PC-9 (cell line): ENCODE results near the gene FNDC3B. TPM values are rescaled to one million over a fixed set of nuclear protein-coding genes. Genes with fewer than 3 reads are reported as not detected.

Experiments used
- BruUV-seq: library from RNA; stranded (reverse); fragments of 400-500 nt; replicated peaks from 2 replicates; lab custom pipeline; 2021; lab: Mats Ljungman, UMichigan
- CTCF ChIA-PET: fragments of 300-600 bp; sonication (Branson Sonifier 250); formaldehyde crosslinking; loops from one replicate; lab custom pipeline; 2022; ENCODE audit warnings: antibody characterized with exemption; lab: Charles Lee
- POLR2A ChIA-PET: fragments of 300-600 bp; sonication (Branson Sonifier 250); formaldehyde crosslinking; loops from one replicate; lab custom pipeline; 2022; ENCODE audit warnings: antibody characterized with exemption; ENCODE audit not compliant: unreplicated experiment; lab: Charles Lee
- DNase-seq, 2 experiments: peaks; one replicate each; pipeline versions ENCODE4 v3.0.0 to v3.0.0-alpha.2; 2015 to 2022; ENCODE audit warnings: mixed read lengths in 1 of 2
- H2AFZ ChIP-seq: fragments of 200-600 bp; sonication (generic); 2 replicates; pipeline ENCODE4 v1.8.1; 2017; ENCODE audit warnings: antibody characterized with exemption
- H3F3A ChIP-seq: fragments of 200-600 bp; sonication (generic); 2 replicates; pipeline ENCODE4 v1.8.1; 2017; ENCODE audit warnings: antibody characterized with exemption, mild to moderate bottlenecking, low read depth; ENCODE audit not compliant: insufficient read depth
- H3K27ac ChIP-seq: fragments of 200-600 bp; sonication (generic); 2 replicates; pipeline ENCODE4 v1.6.1; 2016; ENCODE audit warnings: mixed run types
- H3K27me3 ChIP-seq: fragments of 200-600 bp; sonication (generic); 2 replicates; pipeline ENCODE4 v1.6.1; 2016; ENCODE audit warnings: low read depth, mixed run types; ENCODE audit not compliant: insufficient read depth
- H3K36me3 ChIP-seq: fragments of 200-600 bp; sonication (generic); 2 replicates; pipeline ENCODE4 v1.6.1; 2016; ENCODE audit warnings: low read depth, mixed run types
- H3K4me1 ChIP-seq: fragments of 200-600 bp; sonication (generic); replicated peaks from 2 replicates; pipeline ENCODE4 v1.6.1; 2016; ENCODE audit warnings: mixed run types; ENCODE audit not compliant: insufficient read depth
- H3K4me2 ChIP-seq: fragments of 200-600 bp; sonication (generic); 2 replicates; pipeline ENCODE4 v1.6.1; 2017; ENCODE audit warnings: mixed run types
- H3K4me3 ChIP-seq: fragments of 200-600 bp; sonication (generic); 2 replicates; pipeline ENCODE4 v1.6.1; 2016; ENCODE audit warnings: mixed run types
- H3K79me2 ChIP-seq: fragments of 200-600 bp; sonication (generic); 2 replicates; pipeline ENCODE4 v1.6.1; 2017; ENCODE audit warnings: low read depth, mixed run types
- H3K9me2 ChIP-seq: fragments of 200-600 bp; sonication (generic); 2 replicates; pipeline ENCODE4 v1.8.1; 2017; ENCODE audit warnings: mild to moderate bottlenecking; ENCODE audit not compliant: insufficient read depth
- H3K9me3 ChIP-seq: fragments of 200-600 bp; sonication (generic); 2 replicates; pipeline ENCODE4 v1.8.1; 2016; ENCODE audit warnings: low read depth; ENCODE audit not compliant: insufficient read depth
- H4K20me1 ChIP-seq: fragments of 200-600 bp; sonication (generic); 2 replicates; pipeline ENCODE4 v1.8.1; 2017; ENCODE audit not compliant: insufficient read depth
- EZH2 ChIP-seq: fragments of 200-600 bp; sonication (generic); IDR thresholded peaks from 2 replicates; pipeline ENCODE4 v1.8.0; 2017; ENCODE audit warnings: antibody characterized with exemption, low read depth
- intact Hi-C: fragments of 100-400 bp; cut with micrococcal nuclease; formaldehyde crosslinking; loops from one replicate; pipeline ENCODE4 v1.10.0; 2022; ENCODE audit not compliant: unreplicated experiment
- total RNA-seq: library from RNA; stranded (reverse); gene quantifications from 2 replicates; pipeline ENCODE4 v1.2.3, GENCODE V29; 2021
- TF ChIP-seq, protein P1 (sequence below): fragments of 200-600 bp; sonication (generic); conservative IDR thresholded peaks from 2 replicates; pipeline ENCODE4 v1.6.1; 2017; ENCODE audit warnings: mixed run types, antibody characterized with exemption, mild to moderate bottlenecking, moderate library complexity

FNDC3B gene
- total RNA-seq, 1 experiment from 2014 or later, result 106 TPM

DNA sequence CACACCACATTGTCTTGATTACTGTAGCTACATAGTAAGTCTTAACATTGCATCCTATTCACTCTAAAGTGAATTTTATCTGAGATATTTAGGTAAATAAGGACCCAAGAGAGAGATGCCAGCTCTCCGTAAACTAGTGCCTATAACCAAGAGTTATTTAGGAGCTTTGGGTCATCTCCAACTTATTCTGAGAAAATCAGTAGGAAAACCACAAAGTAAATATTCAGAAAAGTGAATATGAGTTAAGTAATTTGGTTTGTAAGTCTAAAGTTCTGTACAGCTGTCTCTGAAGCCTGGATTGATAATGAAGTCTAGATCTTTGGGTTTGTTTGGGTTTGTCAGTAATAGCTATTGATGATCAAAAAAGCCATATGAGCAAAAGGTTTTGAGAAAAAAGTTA lies 120.0 kb downstream of the FNDC3B start:
- Histone ChIP-seq H3K9me2 (no peaks in the 10 kb centered on the region), H2AFZ (no peak overlapping the region), H3K9me3 (no peaks in the 10 kb centered on the region), H3K4me2 (no peak overlapping the region), H3F3A (peaks cover 93% of the 10 kb centered on the region), H3K4me1 (peaks cover 91% of the 10 kb centered on the region), H3K27ac (0 out of 2 replicates have a peak overlapping the region, but pooled peaks have one; percentile 4), H3K79me2 (peaks cover 95% of the 10 kb centered on the region), H4K20me1 (peaks cover 11% of the 10 kb centered on the region), H3K27me3 (no peaks in the 10 kb centered on the region), H3K36me3 (peaks cover 60% of the 10 kb centered on the region), H3K4me3 (no peak overlapping the region)
- intact Hi-C loops, result no loop called here
- CTCF ChIA-PET, result no interaction called here
- no TSS peak for BruUV-seq
- no peak for TF ChIP-seq EZH2
- TF ChIP-seq, protein P1, sequence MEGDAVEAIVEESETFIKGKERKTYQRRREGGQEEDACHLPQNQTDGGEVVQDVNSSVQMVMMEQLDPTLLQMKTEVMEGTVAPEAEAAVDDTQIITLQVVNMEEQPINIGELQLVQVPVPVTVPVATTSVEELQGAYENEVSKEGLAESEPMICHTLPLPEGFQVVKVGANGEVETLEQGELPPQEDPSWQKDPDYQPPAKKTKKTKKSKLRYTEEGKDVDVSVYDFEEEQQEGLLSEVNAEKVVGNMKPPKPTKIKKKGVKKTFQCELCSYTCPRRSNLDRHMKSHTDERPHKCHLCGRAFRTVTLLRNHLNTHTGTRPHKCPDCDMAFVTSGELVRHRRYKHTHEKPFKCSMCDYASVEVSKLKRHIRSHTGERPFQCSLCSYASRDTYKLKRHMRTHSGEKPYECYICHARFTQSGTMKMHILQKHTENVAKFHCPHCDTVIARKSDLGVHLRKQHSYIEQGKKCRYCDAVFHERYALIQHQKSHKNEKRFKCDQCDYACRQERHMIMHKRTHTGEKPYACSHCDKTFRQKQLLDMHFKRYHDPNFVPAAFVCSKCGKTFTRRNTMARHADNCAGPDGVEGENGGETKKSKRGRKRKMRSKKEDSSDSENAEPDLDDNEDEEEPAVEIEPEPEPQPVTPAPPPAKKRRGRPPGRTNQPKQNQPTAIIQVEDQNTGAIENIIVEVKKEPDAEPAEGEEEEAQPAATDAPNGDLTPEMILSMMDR, result no peak
- DNase-seq, result no peak
- POLR2A ChIA-PET, result interaction anchor here (0.6 kb wide), 1 partner anchor 124 kb away, joined by 4 read pairs; no protein-coding TSS in a partner anchor

DNA sequence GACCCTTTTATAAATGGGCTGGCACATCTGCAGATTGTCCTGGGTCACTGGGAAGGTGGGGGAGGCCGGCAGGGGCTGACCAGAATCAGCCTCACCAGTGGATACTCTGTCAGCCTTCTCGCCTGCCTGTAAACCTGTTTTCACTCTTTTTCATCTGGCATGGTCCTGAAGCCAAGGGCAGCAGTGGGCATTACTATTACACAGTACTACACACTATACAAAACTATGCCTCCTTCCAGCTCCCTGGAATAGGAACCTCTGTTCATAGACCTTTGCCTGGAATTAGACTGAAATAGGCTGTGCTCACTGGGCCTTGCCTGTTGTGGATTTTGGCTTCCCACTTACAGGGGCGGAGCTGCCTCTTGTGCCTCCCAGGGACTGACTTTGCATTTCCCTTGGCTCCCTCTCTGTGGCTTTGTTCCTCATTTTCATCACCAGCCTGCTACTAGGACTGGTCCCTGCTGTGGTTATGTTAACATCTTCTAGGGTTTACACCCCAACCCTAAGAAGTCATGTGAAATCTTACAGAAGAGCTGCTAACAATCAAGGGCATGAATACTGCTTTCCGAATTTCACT lies 120.7 kb downstream of the FNDC3B start:
- H3K4me3 ChIP-seq, result no peak overlapping the region
- intact Hi-C loops, result no loop called here
- TF ChIP-seq EZH2, result no peak
- TF ChIP-seq, protein P1, result no peak
- H3K27ac ChIP-seq, result no peak overlapping the region
- peaks cover 66% of the 10 kb centered on the region for H3K36me3 ChIP-seq
- CTCF ChIA-PET, result no interaction called here
- BruUV-seq, result no TSS peak
- no peaks in the 10 kb centered on the region for H3K9me3 ChIP-seq
- no peaks in the 10 kb centered on the region for H3K27me3 ChIP-seq
- H2AFZ ChIP-seq, result no peak overlapping the region
- peaks cover 11% of the 10 kb centered on the region for H4K20me1 ChIP-seq
- peaks cover 91% of the 10 kb centered on the region for H3K4me1 ChIP-seq
- no peak overlapping the region for H3K4me2 ChIP-seq
- peaks cover 93% of the 10 kb centered on the region for H3F3A ChIP-seq
- POLR2A ChIA-PET, result no interaction called here
- DNase-seq, result no peak
- peaks cover 95% of the 10 kb centered on the region for H3K79me2 ChIP-seq
- H3K9me2 ChIP-seq, result no peaks in the 10 kb centered on the region

DNA sequence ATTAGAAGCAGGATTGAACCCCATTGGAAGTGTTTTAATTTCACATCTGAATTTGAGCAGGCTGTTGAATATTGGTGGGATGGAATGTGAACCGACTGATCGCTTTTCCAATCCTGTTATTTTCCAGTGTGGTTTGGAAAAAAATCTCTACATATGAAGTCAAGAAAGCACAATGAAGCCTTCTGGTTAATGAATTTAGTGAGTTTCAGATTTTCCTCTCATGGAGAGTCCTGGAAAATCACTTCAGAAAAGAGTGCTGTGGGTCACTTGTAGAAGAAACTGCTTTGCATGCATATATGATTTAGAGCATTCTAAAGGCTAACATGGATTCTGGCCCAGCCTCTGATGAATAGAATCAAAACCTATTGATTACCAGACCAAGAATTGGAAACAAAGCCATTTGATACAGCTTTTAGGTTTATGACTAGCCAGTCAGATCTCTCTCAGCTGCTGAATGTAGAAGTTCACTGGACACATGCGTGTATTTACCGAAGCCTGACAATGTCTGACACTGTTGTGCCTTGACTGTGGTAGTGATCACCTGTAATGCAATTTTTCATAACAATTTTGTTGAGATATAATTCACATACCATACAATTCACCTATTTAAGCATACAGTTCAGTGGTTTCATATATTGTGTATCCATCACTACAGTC lies 121.9 kb downstream of the FNDC3B start:
- CTCF ChIA-PET, result no interaction called here
- peaks cover 66% of the 10 kb centered on the region for H3K36me3 ChIP-seq
- BruUV-seq, result no TSS peak
- peaks cover 93% of the 10 kb centered on the region for H3F3A ChIP-seq
- intact Hi-C loops, result no loop called here
- TF ChIP-seq, protein P1, result no peak
- no peak for TF ChIP-seq EZH2
- POLR2A ChIA-PET, result no interaction called here
- H3K4me3 ChIP-seq, result no peak overlapping the region
- H2AFZ ChIP-seq, result no peak overlapping the region
- H3K79me2 ChIP-seq, result peaks cover 96% of the 10 kb centered on the region
- H3K4me2 ChIP-seq, result no peak overlapping the region
- 0 out of 2 replicates have a peak overlapping the region, but pooled peaks have one; percentile 7 for H3K27ac ChIP-seq
- no peak for DNase-seq
- H3K4me1 ChIP-seq, result peaks cover 90% of the 10 kb centered on the region
- no peaks in the 10 kb centered on the region for H3K9me2 ChIP-seq
- no peaks in the 10 kb centered on the region for H3K27me3 ChIP-seq
- peaks cover 12% of the 10 kb centered on the region for H4K20me1 ChIP-seq
- H3K9me3 ChIP-seq, result no peaks in the 10 kb centered on the region
